ENCODE results near the gene ARSI.

- TF ChIP-seq, protein P1, sequence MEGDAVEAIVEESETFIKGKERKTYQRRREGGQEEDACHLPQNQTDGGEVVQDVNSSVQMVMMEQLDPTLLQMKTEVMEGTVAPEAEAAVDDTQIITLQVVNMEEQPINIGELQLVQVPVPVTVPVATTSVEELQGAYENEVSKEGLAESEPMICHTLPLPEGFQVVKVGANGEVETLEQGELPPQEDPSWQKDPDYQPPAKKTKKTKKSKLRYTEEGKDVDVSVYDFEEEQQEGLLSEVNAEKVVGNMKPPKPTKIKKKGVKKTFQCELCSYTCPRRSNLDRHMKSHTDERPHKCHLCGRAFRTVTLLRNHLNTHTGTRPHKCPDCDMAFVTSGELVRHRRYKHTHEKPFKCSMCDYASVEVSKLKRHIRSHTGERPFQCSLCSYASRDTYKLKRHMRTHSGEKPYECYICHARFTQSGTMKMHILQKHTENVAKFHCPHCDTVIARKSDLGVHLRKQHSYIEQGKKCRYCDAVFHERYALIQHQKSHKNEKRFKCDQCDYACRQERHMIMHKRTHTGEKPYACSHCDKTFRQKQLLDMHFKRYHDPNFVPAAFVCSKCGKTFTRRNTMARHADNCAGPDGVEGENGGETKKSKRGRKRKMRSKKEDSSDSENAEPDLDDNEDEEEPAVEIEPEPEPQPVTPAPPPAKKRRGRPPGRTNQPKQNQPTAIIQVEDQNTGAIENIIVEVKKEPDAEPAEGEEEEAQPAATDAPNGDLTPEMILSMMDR (IDR thresholded peaks at IDR 0.05; ENCODE audit: low read depth, low read length, poor library complexity, severe bottlenecking): no peak
- no peak for TF ChIP-seq EZH2phosphoT487 (IDR thresholded peaks at IDR 0.05; ENCODE audit: borderline replicate concordance, low read length)
Observed at GRCh38 chr5:150246835-150247234, 55.9 kb downstream of the ARSI start.
